Glomerular visceral epithelial cell (primary cell): ENCODE data around the gene ZCCHC2.
A peak's percentile ranks its signal among the peaks of the same experiment; 100 is the strongest.

Source experiments
- DNase-seq: peaks from one replicate; pipeline ENCODE4 v3.0.0-alpha.2; 2016; ENCODE audit errors: extremely low spot score

Gene ZCCHC2

DNA sequence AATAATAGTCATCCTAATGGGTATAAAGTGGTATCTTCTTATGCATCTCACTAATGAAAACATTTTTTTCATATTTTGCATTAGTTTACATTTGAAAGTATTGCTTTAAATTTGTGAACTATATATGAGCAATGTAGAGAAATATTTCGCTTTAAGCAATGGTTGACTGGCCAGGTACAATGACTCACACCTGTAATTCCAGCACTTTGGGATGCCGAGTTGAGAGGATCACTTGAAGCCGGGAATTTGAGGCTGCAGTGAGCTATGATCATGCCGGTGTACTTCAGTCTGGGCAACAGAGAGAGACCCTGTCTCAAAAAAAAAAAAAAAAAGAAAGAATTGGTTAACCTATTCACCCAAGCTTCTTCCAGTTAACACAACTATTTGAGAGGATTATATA, 15.1 kb downstream of the ZCCHC2 start:
- peak; percentile 59 for DNase-seq

DNA sequence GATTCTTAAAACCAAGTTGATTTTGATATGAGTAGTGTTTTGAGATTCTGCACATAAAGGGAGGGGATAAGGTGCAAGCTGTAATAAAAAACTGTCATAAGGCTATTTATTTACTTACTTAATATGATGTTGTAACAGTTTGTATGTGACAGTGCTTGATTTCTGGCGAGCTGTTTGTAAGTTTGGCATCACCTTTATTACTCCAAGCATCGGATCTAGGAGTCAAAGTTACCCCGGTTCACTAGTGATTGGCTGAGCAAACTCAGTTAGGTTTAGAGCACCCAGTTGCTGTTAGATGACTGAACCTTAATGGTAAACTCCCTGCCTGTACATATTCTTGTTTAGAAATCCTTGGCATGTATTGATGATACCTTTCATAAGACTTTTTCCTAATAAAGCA, 16.1 kb downstream of the ZCCHC2 start:
- DNase-seq: no peak

DNA sequence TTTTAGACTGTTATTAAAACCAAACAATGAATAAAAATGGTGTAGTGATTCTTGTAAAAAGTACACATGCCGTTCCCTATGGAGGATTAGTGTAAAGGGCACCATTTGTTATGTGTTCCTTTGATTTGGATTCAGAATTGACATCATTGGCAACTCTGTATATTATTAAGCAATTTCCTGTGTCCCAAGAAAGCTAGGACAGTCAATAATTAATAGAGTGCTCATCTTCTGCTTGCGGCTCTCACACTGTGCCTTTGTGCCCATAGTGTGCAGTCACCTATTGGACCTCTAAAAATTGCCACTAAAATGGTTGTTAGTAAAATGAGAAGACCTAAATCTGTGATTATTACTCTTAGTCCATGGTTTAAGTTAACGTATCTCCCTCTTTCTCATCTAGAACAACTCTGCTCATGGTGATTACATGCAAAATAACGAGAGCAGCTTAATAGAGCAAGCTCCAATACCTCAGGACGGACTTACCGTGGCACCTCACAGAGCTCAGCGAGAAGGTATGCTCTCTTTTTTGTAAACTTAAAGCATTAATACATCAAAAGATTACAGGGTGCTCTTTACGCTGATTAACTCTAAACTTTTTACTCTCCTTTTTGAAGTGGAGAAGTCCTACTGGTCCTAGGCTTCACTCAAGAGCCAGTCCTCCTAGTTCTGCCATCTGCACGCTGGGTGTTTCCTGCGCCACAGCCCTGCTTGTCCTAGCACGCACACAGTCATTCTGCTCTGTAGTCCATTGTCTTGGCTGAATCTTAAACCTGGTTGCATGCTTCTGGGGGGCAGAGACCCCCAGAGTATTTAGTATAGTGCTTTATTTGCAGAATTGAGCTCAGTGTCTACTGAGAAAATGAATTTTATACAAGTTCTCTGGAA, 16.7 kb downstream of the ZCCHC2 start:
- peak; percentile 24 for DNase-seq

DNA sequence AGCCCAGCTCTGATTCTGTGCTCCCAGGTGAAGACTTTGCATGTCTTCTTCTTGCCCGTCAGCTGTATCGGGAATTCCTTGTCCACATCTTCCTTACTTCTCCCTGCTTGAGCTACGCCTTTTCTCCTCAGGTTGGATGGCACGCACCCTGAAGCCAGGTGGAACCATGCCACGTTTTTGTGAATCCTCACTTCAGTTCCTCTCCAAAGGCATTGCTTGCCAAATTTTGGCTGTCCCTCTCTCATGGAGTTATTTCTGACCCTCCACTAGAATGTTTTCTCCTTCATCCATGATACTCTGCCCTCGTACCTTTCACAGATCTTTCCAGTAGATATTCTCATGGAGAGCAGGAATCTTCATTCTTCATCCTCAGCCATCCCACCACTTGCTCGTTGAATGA, 20.2 kb downstream of the ZCCHC2 start:
- DNase-seq: no peak

DNA sequence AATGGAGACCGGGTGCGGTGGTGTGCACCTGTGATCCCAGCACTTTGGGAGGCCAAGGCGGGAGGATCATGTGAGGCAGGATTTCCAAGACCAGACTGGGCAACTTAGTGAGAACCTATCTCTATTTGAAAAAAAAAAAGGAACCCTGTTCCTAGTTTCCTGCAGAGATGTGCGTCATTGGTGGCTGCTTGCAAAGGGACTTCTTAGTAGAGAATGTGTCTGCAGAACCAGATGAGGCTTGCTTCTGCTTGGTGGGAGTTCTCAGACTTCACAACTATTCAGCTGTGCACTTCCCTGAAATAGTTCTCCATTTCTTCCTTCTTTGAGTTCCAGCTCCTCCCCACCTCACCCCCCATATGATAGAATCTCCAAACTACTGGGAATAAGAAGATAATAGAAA, 22.3 kb downstream of the ZCCHC2 start:
- DNase-seq: no peak

DNA sequence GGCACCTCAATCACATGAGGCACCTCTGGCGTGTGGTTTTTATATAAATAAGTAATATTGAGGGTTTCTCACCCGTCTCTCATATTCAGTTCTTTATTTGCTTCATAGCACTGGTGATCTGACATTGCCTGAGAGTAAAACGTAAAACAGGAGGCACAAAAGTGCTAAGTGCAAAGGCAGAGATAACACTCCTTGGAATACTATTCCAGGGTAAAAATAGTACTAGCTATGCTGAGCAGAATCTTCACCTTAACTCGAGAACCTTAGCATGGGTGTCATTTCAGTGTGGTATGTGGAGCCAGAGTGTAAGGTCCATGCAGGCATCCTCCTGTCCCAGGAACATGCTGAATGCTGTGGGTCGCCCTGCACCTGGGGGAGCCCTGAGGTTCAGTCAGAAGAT, 26.9 kb downstream of the ZCCHC2 start:
- DNase-seq: no peak

DNA sequence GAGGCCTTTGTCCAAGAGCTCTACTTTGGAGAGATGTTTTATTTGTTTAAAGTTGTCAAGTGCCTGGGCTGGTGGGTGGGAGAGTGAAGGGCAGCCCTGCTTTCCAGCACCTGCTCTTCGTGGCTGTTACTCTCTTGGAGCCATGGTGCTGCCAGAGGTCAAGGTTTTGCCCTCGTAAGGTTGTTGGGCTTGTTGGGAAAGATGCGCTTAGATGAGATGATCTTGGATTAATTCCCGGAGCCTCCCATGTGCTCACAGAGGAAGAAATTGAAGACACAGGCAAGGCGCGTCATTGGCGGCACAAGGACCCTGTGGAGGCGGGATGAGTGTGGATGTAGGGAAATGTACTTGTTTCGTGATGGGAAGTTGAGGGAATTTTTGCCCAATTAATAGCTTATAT, 27.9 kb downstream of the ZCCHC2 start:
- DNase-seq: no peak

DNA sequence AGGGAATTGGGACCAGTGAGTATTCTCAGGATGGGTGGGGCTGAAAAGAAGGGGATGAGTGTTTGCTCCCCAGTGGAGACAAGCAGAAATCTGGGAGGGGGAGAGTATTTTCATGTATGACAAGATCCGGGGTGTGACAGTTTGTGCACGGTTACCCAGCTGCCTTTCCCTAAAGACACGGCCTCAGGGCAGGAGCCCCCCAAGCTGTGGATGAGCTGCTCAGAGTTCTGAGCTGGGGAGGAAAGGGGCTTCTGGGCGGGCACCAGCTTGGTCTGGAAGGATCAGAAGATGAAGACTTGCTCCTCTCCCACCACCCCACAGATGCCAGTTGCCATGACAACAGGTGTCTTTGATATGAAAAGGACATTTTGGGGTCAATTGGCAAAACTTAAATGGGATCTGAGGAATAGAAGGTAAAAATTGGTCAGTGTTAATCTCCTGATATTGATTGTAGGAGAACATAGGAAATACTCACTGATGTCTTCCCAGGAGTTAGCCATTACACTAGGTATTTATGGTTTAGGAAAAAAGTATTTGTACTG, 29.2 kb downstream of the ZCCHC2 start:
- DNase-seq: no peak

DNA sequence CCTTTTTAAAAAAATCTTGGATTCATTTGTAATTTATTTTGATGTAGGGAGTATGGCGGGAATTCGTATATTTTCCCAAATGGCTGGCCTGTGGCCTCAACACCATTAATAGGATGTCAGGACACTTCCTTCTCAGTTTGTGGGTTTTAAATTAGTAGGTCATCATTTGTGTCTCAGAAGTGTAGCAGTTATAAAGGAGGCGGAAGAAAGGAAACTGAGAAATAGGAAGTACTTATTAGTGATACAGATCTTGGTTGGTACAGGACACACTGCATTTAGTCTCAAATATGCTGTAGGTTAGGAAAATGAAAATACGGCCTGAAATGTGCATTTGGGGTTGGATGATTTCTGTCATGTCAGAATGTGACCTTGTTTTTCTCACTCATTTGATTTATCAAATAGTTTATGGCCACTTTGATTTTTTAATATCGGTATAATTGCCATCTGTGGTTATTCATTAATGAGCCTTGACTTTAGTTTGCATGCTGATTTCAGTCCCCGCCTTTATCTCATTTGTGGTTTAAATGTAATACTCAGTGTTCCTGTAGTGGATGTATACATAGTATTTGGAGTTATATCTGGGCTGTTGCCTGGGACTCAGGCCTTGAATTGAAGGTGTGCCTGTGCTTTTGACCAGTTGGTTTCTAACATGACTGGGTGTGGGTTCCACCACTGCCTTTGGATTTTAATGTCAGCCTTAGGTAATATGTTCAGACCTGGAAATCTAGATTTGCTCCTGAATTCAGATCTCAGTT, 31.4 kb downstream of the ZCCHC2 start:
- DNase-seq: no peak

DNA sequence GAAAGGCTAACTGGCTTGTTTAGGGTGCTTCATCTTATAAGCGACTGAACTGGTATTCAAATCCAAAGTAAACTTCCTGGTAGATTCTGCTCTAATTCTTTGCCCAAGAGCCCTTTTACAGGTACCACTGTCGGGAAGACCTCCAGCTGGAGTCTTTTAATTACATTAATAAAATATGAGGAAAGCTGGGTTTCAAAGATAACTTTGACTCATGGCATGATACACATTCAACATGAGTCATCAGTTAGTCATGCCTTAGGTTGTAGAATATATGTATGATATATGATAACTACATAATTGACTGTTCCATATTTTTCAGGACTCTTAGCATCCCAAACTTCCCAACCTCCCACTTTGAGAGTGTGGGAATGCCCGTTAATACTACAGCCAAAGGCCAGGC, 32.3 kb downstream of the ZCCHC2 start:
- no peak for DNase-seq

DNA sequence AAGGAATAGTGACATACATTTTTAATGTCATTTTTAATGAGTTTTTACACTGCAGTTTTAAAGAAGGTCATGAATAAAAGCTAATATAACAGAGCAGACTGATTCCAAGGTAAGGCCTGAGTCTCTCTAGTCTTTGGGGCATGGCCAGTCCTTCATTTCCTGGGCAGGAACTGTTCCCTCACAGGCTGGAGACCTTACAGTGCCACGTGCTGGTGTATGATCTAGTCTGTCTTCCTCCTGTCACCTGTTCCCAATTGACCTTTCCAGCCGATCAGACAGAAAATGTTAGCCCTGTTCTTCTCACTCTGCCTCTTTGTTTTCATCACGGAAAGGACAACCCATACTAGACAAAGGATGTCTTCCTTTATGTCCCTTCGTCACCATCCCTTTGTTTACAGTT, 33.6 kb downstream of the ZCCHC2 start:
- no peak for DNase-seq

DNA sequence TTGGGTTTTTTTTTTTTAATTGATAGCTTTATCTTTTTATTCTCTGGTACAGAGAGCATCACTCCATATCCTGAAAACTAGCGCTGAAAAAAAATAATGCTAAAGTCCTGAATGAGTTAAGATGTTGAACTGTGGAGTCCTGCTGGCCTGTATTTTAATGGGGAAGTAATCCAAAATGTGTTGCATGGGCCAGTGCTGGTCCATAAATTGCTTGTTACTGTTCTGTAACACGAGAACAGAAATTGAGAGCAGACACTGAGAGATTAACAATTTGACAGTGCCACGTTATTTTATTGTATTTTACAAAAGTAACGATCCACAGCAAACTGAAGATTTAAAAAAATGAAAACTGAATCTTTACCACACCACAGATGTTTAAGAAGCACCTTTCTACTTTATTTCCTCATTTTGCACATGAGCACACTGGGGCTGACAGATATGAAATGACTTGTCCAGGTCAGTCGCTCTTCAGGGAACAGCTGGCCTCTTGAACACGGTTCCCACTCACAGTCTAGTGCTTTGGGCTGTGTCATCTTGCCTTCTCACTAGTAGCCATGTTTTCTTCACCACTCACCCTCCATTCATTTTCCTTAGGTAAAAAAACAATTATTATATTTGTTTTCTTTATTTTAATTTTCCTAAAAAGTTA, 35.3 kb downstream of the ZCCHC2 start:
- no peak for DNase-seq

DNA sequence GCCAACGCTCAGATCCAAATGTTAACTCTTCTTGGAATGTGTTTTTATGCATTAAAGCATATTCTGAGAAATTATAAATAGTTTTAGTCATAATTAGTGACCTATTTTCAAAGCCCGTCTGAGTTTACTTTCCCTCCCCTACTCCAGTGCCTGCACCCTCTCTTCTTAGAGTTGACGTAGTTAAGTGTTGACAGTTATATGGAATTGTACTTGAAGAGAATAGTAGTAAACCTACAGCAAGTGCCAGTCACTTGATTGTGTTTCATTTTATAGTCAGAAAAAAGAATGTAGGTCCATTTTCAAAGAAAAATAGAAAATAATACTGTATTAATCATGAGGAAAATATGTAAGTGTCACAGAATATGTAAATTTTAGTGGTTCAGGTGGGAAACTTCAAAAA, 41.2 kb downstream of the ZCCHC2 start:
- DNase-seq: no peak

DNA sequence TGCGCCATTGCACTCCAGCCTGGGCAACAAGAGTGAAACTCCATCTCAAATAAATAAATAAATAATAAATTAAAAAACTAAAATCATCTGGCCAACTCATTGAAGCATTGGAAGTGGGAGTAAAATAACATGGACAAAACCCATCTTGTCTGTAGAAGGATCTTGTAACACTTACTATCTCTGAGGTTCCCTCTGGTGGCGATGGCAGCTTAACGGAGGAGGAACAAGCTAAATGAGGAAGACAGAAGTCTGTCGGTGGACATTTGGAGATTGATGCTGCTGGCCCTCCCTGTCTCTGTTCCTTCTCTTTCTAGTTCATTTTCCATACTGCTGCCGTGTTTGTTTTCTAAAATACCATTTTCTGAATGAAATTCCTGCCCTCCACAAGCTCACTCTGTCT, 43.4 kb downstream of the ZCCHC2 start:
- peak; percentile 29 for DNase-seq

DNA sequence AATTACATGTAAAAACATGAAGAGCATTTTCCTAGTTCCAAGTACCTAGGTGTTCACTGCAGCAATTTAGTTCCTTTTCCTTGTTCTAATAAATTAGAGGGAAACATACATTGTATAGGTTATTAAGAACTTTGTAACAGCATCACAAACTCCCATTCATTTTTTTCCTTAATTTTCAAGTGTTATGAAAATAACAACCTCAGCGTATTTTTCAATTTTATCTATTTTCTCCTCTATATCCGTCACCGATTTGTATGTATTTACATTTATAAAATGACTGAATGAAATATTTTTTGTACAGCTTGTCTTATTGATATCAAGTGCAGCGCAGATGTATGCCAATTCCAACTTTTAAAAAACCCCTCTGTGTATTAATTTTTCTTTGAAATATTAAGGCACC, 44.0 kb downstream of the ZCCHC2 start:
- DNase-seq: no peak

DNA sequence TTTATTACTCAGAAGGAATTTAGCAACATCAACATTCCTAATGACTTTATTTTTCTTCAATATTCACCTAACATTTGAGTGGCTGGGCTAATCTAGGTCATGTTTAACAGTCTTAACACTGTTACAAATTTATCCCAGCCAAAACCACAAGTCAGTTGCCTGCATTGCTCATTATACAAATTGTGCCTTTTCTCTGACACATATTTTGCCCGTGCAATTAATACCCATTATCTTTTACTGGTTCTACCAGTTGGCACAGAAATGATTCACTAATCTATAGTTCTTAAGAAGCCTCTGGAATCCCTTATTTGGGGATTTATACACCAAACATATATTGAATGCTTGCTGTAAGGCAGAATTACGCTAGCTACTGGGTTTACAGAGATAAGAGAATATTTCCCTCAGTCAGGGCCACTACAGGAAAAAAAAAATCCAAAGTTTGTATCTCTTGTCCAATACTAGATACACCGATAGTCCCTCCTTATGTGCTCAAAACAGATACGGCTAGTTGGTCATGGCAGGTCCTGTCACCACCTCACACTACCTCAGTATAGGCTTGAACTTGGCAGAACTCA, 46.3 kb downstream of the ZCCHC2 start:
- no peak for DNase-seq

DNA sequence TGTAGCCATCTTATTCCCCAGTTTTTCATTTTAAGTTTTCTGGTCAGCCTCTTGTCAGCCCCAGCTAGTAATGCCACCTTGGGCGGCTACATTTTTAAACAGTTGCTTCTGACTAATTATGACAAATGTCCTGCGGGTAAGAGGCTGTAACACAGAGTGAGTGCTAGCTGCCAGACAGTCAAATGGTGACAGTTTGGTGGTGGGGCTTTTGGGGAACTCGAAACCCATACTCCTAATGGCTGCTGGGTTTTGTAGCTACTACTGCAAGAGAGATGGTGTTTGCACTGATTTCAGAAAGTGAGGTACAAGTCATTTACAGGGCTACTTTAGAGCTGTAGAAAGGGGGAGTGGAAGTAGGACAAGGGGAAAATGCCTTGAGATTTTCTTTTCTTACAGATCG, 48.2 kb downstream of the ZCCHC2 start:
- no peak for DNase-seq

DNA sequence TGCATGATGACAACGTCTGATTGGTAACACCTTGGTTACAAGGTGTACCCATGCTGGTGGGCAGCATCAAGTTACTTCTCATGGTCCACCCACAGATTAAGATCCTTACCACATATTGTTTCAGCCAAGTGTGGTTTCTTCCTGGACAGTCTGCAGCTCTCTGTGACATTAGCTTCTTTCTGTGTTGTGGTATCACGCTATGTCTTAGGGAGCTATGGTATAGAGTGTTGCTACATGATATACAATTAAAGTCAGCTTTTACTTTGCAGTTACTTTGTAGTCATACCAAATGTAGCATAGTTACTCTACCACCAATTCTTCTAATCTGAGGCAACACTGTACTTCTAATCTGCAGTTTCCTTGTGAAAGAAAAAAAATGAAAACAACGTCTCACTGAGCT, 48.8 kb downstream of the ZCCHC2 start:
- no peak for DNase-seq

DNA sequence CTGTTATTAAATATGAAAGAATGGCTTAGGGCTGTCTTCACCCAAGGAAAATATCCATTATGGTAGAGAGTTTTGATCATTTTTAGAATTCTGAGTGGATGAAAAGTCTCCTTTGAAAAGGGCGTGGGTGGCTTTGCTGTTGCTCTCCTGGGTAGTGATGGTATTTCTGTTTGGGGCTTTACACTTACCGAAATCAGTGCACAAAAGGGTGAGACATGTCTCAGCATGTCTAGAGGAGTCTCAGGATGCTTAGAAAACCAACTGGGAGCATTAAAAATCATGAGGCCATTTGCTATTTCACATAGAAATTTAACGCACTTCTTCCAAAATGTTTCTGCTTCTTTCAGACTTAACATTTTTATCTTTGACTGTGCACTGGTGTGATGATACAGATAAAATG, 49.6 kb downstream of the ZCCHC2 start:
- DNase-seq: no peak

DNA sequence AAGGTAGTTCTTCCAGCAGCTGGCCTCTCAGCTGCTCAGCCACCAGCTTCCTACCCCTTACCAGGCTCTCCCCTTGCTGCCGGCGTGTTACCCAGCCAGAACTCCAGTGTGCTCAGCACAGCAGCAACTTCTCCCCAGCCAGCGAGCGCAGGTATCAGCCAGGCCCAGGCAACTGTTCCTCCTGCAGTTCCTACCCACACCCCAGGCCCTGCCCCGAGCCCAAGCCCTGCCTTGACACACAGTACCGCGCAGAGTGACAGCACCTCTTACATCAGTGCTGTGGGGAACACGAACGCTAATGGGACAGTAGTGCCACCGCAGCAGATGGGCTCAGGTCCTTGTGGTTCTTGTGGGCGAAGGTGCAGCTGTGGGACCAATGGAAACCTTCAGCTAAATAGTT, 52.0 kb downstream of the ZCCHC2 start:
- DNase-seq: no peak

DNA sequence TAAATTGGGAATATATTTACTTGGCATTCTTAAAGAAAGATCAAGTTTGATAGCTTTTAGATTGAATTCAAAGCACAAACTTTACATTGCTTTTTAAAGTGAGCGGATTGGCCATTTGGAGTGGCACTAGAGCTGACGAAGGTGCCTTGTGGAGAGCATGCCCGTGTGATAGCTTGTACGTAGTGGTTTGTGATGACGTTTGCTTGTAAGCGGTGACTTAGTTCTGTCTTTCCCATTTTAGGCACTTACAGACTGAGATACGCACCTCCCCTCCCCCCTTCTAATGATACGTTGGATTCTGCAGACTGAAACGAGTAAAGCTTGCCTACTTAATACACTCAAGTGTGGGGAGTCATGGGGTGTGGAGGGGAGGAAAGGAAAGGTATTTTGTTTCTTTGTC, 53.4 kb downstream of the ZCCHC2 start:
- DNase-seq: no peak

DNA sequence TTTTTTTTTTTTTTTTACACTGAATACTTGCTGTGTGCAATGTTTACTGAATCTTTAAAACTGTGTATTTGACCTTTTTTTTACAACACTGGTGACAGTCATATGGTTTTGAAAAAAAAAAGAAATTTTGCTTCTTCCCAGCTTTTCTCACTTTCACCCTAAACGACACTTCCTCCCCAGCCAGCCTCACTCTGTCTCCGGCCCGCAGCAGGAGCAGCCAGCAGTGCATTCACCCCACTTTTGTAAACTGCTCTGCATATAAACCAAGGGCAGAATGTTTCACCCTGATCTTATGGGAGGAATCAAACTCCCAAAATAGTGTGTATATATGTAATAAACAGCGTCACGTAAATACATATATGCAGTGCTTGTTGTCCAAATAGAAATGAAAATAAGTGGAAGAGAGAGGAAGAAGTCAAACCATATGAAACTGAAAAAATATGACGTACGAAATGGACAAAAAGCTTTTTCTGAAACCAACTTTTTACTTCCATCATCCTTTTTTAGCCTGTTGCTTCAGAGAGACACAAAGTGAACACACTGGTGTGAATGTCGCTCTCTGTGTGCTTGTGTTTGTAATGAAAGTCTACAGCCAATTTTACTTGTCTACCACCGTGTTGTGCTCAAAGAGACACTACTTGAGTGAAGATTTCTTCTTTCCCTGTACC, 54.2 kb downstream of the ZCCHC2 start:
- DNase-seq: no peak
